ENCODE data around the gene TJP3.

Gene TJP3

DNA sequence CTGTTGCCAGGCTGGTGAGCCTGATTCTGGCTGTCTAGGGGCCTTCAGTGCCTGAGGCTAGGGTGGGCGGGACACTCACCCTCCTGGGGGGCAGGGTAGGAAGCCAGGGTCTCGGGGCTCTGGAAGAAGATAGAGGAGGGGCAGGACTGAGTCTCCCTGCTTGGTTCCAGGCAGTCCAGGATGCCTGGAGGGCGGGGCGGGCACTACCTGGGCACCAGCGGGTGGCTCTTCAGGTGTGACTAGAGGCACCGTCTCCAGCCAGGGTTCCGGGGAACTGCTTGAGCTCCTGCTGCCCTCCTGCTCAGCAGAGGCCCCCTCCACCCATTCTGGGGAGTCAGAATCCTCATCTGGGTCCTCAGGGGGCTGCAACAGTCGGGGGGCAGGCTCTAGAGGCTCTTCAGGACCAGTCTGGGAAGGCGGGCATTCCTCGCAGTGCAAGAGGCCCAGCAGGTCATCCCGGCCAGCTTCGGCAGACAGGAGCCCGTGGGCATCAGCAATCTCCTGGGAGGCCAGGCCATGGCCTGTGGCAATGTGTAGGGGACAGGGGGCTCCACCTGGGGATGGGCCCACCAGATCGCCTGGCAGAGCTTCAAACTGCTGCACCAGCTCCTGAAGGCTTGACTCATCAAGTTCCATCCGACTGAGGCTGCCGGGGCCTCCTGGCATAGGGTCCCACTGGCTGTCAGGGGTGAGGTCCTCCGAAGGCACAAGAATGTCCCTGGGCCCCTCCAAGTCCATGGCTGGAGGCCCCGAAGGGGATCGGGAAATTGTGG lies 51.5 kb downstream of the TJP3 start:
- H3K4me3 ChIP-seq (ENCODE audit: low read depth, low read length): no peak overlapping the region
- TF ChIP-seq, protein P1, sequence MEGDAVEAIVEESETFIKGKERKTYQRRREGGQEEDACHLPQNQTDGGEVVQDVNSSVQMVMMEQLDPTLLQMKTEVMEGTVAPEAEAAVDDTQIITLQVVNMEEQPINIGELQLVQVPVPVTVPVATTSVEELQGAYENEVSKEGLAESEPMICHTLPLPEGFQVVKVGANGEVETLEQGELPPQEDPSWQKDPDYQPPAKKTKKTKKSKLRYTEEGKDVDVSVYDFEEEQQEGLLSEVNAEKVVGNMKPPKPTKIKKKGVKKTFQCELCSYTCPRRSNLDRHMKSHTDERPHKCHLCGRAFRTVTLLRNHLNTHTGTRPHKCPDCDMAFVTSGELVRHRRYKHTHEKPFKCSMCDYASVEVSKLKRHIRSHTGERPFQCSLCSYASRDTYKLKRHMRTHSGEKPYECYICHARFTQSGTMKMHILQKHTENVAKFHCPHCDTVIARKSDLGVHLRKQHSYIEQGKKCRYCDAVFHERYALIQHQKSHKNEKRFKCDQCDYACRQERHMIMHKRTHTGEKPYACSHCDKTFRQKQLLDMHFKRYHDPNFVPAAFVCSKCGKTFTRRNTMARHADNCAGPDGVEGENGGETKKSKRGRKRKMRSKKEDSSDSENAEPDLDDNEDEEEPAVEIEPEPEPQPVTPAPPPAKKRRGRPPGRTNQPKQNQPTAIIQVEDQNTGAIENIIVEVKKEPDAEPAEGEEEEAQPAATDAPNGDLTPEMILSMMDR (IDR thresholded peaks at IDR 0.05; ENCODE audit: low read depth, low read length): no peak

DNA sequence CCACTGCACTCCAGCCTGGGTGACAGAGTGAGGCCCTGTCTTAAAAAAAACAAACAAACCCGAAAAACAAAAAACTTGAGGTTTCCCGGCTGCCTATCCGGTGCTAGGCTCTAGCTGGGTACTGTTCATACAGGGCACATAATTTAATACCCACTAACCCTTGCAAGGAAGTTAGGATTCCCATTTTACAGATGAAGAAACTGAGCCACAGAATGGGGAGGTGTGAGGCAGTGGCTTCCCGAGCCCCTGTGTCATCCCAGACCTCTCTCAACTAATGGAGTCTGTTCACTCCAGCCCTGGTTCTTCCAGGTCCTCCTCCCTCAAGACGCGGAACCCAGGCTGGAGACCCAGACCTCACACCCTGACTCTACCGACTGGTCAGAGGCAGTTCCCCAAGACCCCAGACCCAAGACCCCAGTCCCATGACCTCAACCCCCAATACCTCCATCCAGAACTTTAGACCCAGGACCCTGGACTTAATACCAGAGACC lies 52.7 kb downstream of the TJP3 start:
- TF ChIP-seq, protein P2, sequence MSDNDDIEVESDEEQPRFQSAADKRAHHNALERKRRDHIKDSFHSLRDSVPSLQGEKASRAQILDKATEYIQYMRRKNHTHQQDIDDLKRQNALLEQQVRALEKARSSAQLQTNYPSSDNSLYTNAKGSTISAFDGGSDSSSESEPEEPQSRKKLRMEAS (IDR thresholded peaks at IDR 0.05; ENCODE audit: low read depth, low read length): no peak
- TF ChIP-seq, protein P1 (IDR thresholded peaks at IDR 0.05; ENCODE audit: low read depth, low read length): no peak
- TF ChIP-seq MYC (IDR thresholded peaks at IDR 0.05; ENCODE audit: low read depth, low read length): no peak
- no peak for TF ChIP-seq POLR2A (IDR thresholded peaks at IDR 0.05; ENCODE audit: extremely low read depth, insufficient read length)
- no peak for DNase-seq (ENCODE audit: low read depth)
- peak overlapping the region; percentile 86 for H3K4me3 ChIP-seq (ENCODE audit: low read depth, low read length)

More for the DNA sequence above, 51.5 kb downstream of the TJP3 start:
- no peak for DNase-seq (ENCODE audit: low read depth)

DNA sequence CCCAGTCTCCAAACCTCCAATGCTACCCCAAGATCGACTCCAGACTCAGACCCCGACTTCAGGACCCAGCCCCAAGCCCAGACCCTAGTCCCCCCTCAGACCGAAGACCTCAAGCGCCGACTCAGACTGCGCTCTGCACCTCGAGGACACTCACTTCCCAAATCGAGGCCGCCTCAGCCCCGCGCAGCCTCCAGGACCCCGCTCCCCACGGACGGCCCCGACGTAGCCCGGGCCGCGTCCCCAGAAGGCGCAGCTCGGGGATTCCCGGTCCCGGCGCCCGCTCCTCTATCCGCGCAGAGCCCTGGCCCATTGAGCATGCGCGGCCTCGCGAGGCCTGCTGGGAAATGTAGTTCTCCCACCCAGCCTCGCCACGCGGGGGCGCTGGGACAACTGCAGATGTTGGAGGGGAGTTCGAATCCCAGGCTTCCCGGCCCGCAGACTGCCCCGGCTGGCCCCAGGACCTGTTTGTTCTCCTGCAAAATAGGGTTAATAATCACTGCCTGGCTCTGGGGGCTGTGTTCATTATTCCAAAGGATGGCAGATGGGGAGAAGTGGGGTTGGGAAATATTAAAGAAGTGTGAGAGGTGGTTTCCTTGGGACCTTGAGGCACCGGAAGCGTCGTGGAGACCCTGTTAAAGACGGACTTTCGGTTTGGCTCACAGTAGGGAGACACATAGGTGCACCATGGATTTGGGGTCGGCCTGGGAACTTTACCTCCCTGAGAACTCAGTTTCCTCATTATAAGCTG lies 53.4 kb downstream of the TJP3 start, which contains the start of gene APBA3:
Gene APBA3 (minus strand): TSS at position 311 of the 748 bp plus-strand sequence. CDS start 1,428 bp downstream, outside the sequence.
- H3K4me3 ChIP-seq (ENCODE audit: low read depth, low read length): peak within 1 kb of the TSS; percentile 86
- TF ChIP-seq, protein P1 (IDR thresholded peaks at IDR 0.05; ENCODE audit: low read depth, low read length): peak; percentile 55
- peak; percentile 25 for TF ChIP-seq POLR2A (IDR thresholded peaks at IDR 0.05; ENCODE audit: extremely low read depth, insufficient read length)
- peak; percentile 74 for TF ChIP-seq MYC (IDR thresholded peaks at IDR 0.05; ENCODE audit: low read depth, low read length)
- TF ChIP-seq, protein P2 (IDR thresholded peaks at IDR 0.05; ENCODE audit: low read depth, low read length): peak; percentile 63
- peak; percentile 83 for DNase-seq (ENCODE audit: low read depth)

DNA sequence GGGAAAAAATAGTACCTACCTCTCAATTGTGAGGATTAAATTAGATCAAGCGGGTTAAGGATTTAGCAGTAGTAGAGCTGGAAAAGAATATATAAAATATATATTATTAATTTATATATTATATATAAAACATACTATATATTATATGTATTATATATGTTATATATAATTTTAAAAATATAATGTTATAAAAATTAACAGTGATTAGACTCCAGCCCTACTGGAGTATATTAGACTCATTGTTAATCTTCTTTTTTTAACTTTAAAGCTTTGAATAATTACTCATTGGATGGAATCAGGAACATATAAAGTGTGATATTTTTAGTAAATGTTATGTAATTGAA lies 53.9 kb downstream of the TJP3 start:
- no peak for DNase-seq (ENCODE audit: low read depth)
- TF ChIP-seq, protein P2 (IDR thresholded peaks at IDR 0.05; ENCODE audit: low read depth, low read length): no peak
- H3K4me3 ChIP-seq (ENCODE audit: low read depth, low read length): peak overlapping the region; percentile 76

DNA sequence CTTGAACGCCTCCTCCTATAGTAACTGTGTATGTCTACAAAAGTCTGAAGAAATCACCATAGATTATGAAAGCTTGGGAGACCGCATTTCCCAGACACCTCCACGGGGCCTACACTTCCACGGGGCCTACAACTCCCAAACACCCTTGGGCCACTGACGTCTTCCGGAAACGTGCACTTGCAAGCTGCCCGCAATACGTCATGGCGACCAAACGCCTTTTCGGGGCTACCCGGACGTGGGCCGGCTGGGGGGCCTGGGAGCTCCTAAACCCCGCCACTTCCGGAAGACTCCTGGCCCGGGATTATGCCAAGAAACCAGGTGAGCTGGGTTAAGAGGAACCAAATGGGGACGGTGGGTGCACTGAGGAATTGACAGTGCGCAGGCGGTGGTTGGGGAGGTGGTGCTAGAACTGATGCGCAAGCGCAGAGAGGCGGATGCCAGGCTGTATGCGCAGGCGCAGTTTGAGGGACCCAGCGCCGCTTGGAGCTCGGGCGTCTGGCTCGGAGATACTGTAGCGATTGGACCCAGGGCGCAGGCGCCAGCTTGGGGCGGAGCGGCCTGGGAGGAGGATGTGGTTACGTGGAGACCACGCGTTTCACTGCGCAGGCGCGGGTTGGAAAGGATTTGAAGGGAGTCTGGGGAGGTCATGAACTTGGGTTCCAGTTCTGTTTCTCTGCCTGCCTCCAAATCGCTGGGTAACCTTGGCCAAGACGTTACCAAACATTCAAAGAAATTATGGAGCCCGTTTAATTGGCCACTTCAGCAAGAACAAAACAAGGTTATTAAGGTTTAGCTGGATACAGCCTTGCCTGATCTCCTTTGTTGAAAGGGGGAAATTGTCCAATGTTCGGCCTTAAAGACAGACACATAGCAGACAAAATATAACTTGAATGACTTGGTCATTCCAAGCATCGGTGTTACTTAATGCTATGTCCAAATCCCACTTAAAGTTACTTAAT lies 54.6 kb downstream of the TJP3 start, which contains the start of gene MRPL54:
Gene MRPL54 (plus strand): TSS at position 182 of the 959 bp plus-strand sequence. CDS start 19 bp downstream, at position 201.
- peak; percentile 97 for DNase-seq (ENCODE audit: low read depth)
- peak within 1 kb of the TSS; percentile 86 for H3K4me3 ChIP-seq (ENCODE audit: low read depth, low read length)
- TF ChIP-seq, protein P2 (IDR thresholded peaks at IDR 0.05; ENCODE audit: low read depth, low read length): peak; percentile 31
- TF ChIP-seq, protein P1 (IDR thresholded peaks at IDR 0.05; ENCODE audit: low read depth, low read length): no peak
- peak; percentile 61; the same call in 1 of the 2 replicates for TF ChIP-seq MYC (IDR thresholded peaks at IDR 0.05; ENCODE audit: low read depth, low read length)
- peak; percentile 85 for TF ChIP-seq POLR2A (IDR thresholded peaks at IDR 0.05; ENCODE audit: extremely low read depth, insufficient read length)
